SK-N-SH (cell line): ENCODE measurements around the gene PTPMT1. TPM values are rescaled to one million over a fixed set of nuclear protein-coding genes. Genes with fewer than 3 reads are reported as not detected.
"Not testable (repeated sequence)": the region's sequence is repeated elsewhere in the genome, so short reads cannot be mapped to it uniquely, and the experiment has no call there.

Source experiments
- CTCF ChIA-PET: fragments of 300-600, 350-600 bp; formaldehyde crosslinking; extraction: SDS; loops from one replicate; lab custom pipeline; 2021; lab: Yijun Ruan, JAX
- POLR2A ChIA-PET: fragments of 350-600 bp; sonication (Branson Sonifier 250); formaldehyde crosslinking; extraction: SDS; loops from one replicate; lab custom pipeline; 2020; ENCODE audit warnings: antibody characterized with exemption, inconsistent platforms; lab: Yijun Ruan, JAX
- DNase-seq: peaks from one replicate; pipeline ENCODE4 v3.0.0; 2012
- H2AFZ ChIP-seq: fragments of 200-600 bp; sonication (generic); 2 replicates; pipeline ENCODE4 v1.8.1; 2016; ENCODE audit warnings: antibody characterized with exemption, mild to moderate bottlenecking, low read depth
- H3F3A ChIP-seq: fragments of 200-600 bp; sonication (generic); replicated peaks from 2 replicates; pipeline ENCODE3; 2016; ENCODE audit warnings: antibody characterized with exemption, mild to moderate bottlenecking; ENCODE audit not compliant: insufficient read depth
- H3K27ac ChIP-seq, 2 experiments: fragments of 200-500 bp in 1 of 2; fragments of 200-600 bp in 1 of 2; sonication (Bioruptor generic) in 1 of 2; sonication (generic), shearing (Covaris generic) in 1 of 2; 2 replicates each; pipeline versions ENCODE4 v1.5.1 to v1.6.1; 2014 to 2016; ENCODE audit warnings: low read depth in 2 of 2, inconsistent platforms in 1 of 2, low read length in 1 of 2, mild to moderate bottlenecking in 1 of 2, mixed read lengths in 1 of 2
- H3K27me3 ChIP-seq: fragments of 200-600 bp; sonication (generic), shearing (Covaris generic); 2 replicates; pipeline ENCODE4 v1.6.1; 2016; ENCODE audit warnings: mixed run types; ENCODE audit not compliant: insufficient read depth
- H3K36me3 ChIP-seq, 2 experiments: fragments of 200-500 bp in 1 of 2; fragments of 200-600 bp in 1 of 2; sonication (Bioruptor generic) in 1 of 2; sonication (generic) in 1 of 2; replicated peaks in 1 of 2; 2 replicates each; pipeline versions ENCODE3 to v1.5.1; 2014 to 2016; ENCODE audit warnings: low read length in 1 of 2, mild to moderate bottlenecking in 1 of 2; ENCODE audit not compliant: insufficient read depth in 2 of 2, control insufficient read depth in 1 of 2
- H3K4me1 ChIP-seq, 2 experiments: fragments of 200-500 bp in 1 of 2; fragments of 200-600 bp in 1 of 2; sonication (Bioruptor generic) in 1 of 2; sonication (generic), shearing (Covaris generic) in 1 of 2; 2 replicates each; pipeline versions ENCODE4 v1.5.1 to v1.6.1; 2014 to 2016; ENCODE audit warnings: low read depth in 1 of 2, low read length in 1 of 2, mixed run types in 1 of 2; ENCODE audit not compliant: insufficient read depth in 2 of 2, control insufficient read depth in 1 of 2
- H3K4me2 ChIP-seq: fragments of 200-600 bp; sonication (generic), shearing (Covaris generic); 2 replicates; pipeline ENCODE4 v1.6.1; 2017; ENCODE audit warnings: mixed run types
- H3K4me3 ChIP-seq, 2 experiments: fragments of 200-500 bp in 1 of 2; fragments of 200-600 bp in 1 of 2; sonication (Bioruptor generic) in 1 of 2; sonication (generic), shearing (Covaris generic) in 1 of 2; 2 replicates each; pipeline versions ENCODE4 v1.5.1 to v1.8.1; 2014 to 2016; ENCODE audit warnings: low read depth in 2 of 2, inconsistent platforms in 1 of 2, low read length in 1 of 2, mild to moderate bottlenecking in 1 of 2, mixed read lengths in 1 of 2, moderate library complexity in 1 of 2
- H3K79me2 ChIP-seq: fragments of 200-600 bp; sonication (generic); 2 replicates; pipeline ENCODE4 v1.8.1; 2017; ENCODE audit warnings: mild to moderate bottlenecking; ENCODE audit not compliant: insufficient read depth
- H3K9ac ChIP-seq: fragments of 200-600 bp; sonication (generic); 2 replicates; pipeline ENCODE4 v1.6.1; 2017; ENCODE audit warnings: mixed run types
- H3K9me2 ChIP-seq: fragments of 200-600 bp; sonication (generic); 2 replicates; pipeline ENCODE4 v1.6.1; 2017; ENCODE audit warnings: mixed run types
- H3K9me3 ChIP-seq: fragments of 200-600 bp; sonication (generic); 2 replicates; pipeline ENCODE4 v1.6.1; 2017; ENCODE audit warnings: mixed run types, mild to moderate bottlenecking, moderate library complexity
- H4K20me1 ChIP-seq: fragments of 200-600 bp; sonication (generic); 2 replicates; pipeline ENCODE4 v1.6.1; 2017; ENCODE audit warnings: mild to moderate bottlenecking, mixed run types; ENCODE audit not compliant: insufficient read depth
- CHD2 ChIP-seq: fragments of 150-350 bp; IDR thresholded peaks from 2 replicates; pipeline ENCODE4 v1.6.1; 2018; ENCODE audit warnings: low read length; ENCODE audit not compliant: partially characterized antibody
- FOXM1 ChIP-seq: IDR thresholded peaks from 2 replicates; pipeline ENCODE4 v1.4.0; 2012; ENCODE audit warnings: low read depth, mild to moderate bottlenecking
- GATA2 ChIP-seq: sonication (generic); formaldehyde crosslinking; IDR thresholded peaks from 2 replicates; pipeline ENCODE4 v1.5.0; 2020; ENCODE audit warnings: mild to moderate bottlenecking, missing genetic modification reagents
- NFIC ChIP-seq: IDR thresholded peaks from 2 replicates; pipeline ENCODE4 v1.4.0; 2012; ENCODE audit warnings: borderline replicate concordance
- NRF1 ChIP-seq: IDR thresholded peaks from 2 replicates; pipeline ENCODE4 v1.6.1; 2012; ENCODE audit warnings: low read depth, mild to moderate bottlenecking, low read length
- SIN3A ChIP-seq: IDR thresholded peaks from 2 replicates; pipeline ENCODE4 v1.6.1; 2012; ENCODE audit warnings: low read depth, mild to moderate bottlenecking, low read length, moderate library complexity, borderline replicate concordance
- SMC3 ChIP-seq: IDR thresholded peaks from 2 replicates; pipeline ENCODE4 v1.6.1; 2012; ENCODE audit warnings: low read depth, low read length, improper control_type of control experiment
- TCF12 ChIP-seq: IDR thresholded peaks from 2 replicates; pipeline ENCODE4 v1.4.0; 2012
- TEAD4 ChIP-seq: IDR thresholded peaks from 2 replicates; pipeline ENCODE4 v1.4.0; 2012; ENCODE audit warnings: mild to moderate bottlenecking, borderline replicate concordance; ENCODE audit not compliant: insufficient read depth
- WGBS: methylation state at CpG from one replicate; pipeline ENCODE4 v1.1.6; 2017; ENCODE audit warnings: low lambda C conversion rate; 5-methylcytosine and 5-hydroxymethylcytosine counted together
- polyA plus RNA-seq, 3 experiments: library from polyadenylated mRNA; depleted of rRNA; stranded (reverse); fragments of >200 nt; gene quantifications; 2 replicates each; pipeline ENCODE4 v1.2.3, GENCODE V29; 2012

The PTPMT1 gene
- polyA plus RNA-seq, 1 of the 3 experiments (the other 2 are of a cell fraction), result 64.4 TPM

DNA sequence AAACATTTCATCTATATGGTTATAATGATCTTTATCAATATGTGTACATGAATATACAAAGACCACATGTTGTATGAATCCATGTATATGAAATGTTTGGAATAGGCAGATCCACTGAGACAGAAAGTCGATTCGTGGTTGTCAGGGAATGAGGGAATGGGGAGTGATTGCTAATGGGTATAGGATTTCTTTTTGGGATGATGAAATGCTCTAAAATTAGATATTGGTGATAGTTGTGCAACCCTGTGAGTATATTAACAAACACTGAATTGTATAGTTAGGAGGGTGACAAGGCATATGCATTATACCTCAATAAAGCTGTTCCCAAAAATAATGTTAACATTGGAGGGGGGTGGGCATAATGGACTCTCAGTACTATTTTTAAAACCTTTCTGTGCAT, 5.0 kb upstream of the PTPMT1 start:
- H4K20me1 ChIP-seq, result no peaks in the 10 kb centered on the region
- no peak overlapping the region for H3K4me3 ChIP-seq
- H3K4me1 ChIP-seq, result peaks cover 0 to 3% of the 10 kb centered on the region in 2 experiments; a peak in 2 of 4 replicates
- H3K36me3 ChIP-seq, result no peaks in the 10 kb centered on the region
- no peaks in the 10 kb centered on the region for H3K9me2 ChIP-seq
- no peak overlapping the region for H3K4me2 ChIP-seq
- ChIA-PET POLR2A (no interaction called here), CTCF (no interaction called here)
- H3K9ac ChIP-seq, result no peak overlapping the region
- 89% methylated on average over 2 of the region's 2 CpGs for WGBS
- H3K9me3 ChIP-seq, result no peaks in the 10 kb centered on the region
- DNase-seq, result no peak
- H3F3A ChIP-seq, result no peaks in the 10 kb centered on the region
- TF ChIP-seq TEAD4, result no peak
- no peak for TF ChIP-seq NFIC
- TF ChIP-seq GATA2 (CRISPR knock-in tag), result no peak
- TF ChIP-seq, all 33 proteins: peak for 0
- Histone ChIP-seq H3K79me2 (peaks cover 9% of the 10 kb centered on the region; the same call in 1 of the 2 replicates), H3K27ac (no peak overlapping the region), H3K27me3 (no peaks in the 10 kb centered on the region), H2AFZ (no peak overlapping the region)

DNA sequence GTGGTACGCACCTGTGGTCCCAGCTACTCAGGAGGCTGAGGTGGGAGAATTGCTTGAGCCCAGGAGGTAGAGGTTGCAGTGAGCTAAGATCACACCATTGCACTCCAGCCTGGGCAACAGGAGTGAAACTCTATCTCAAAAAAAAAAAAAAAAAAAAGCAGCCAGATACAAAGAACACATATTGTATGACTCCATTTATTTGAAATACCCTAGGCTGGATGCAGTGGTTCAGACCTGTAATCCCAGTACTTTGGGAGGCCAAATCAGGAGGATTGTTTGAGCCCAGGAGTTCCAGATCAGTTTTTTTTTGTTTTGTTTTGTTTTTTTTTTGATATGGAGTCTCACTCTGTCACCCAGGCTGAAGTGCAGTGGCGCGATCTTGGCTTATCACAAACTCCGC, 3.0 kb upstream of the PTPMT1 start:
- peaks cover 28% of the 10 kb centered on the region for H3K79me2 ChIP-seq
- H3K4me3 ChIP-seq, POLR2A ChIA-PET, H3K9me2 ChIP-seq, CTCF ChIA-PET, H3K9ac ChIP-seq, H3K36me3 ChIP-seq, H3K27me3 ChIP-seq, H3K9me3 ChIP-seq, H3K4me2 ChIP-seq, H2AFZ ChIP-seq, H3K27ac ChIP-seq, H3K4me1 ChIP-seq, DNase-seq, H3F3A ChIP-seq, H4K20me1 ChIP-seq: not testable (repeated sequence)
- WGBS, result 97% methylated on average over 4 of the region's 4 CpGs

DNA sequence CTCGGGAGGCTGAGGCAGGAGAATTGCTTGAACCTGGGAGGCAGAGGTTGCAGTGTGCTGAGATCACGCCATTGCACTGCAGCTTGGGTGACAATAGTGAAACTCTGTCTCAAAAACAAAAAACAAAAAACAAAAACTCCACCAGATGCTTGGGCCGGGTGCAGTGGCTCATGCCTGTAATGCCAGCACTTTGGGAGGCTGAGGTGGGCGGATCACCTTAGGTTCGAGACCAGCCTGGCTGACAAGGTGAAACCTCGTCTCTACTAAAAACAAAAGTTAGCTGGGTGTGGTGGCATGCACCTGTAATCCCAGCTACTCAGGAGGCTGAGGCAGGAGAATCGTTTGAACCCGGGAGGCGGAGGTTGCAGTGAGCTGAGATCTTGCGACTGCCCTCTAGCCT, 1.0 kb upstream of the PTPMT1 start:
- not testable (repeated sequence) for H3K9me2 ChIP-seq, H3F3A ChIP-seq, H3K36me3 ChIP-seq, H4K20me1 ChIP-seq, H3K9ac ChIP-seq, H3K27me3 ChIP-seq, H3K27ac ChIP-seq, H3K4me1 ChIP-seq, DNase-seq, H3K9me3 ChIP-seq, H2AFZ ChIP-seq, H3K4me3 ChIP-seq
- 94% methylated on average over 10 of the region's 10 CpGs for WGBS
- Histone ChIP-seq H3K79me2 (peaks cover 48% of the 10 kb centered on the region), H3K4me2 (peak overlapping the region; percentile 97)
- POLR2A ChIA-PET, result interaction anchor here (0.6 to 3.7 kb wide), 4 partner anchors 11 to 154 kb away, joined by 3 to 18 read pairs (median 6); partner anchors contain the start of genes CELF1, KBTBD4 and NDUFS3
- CTCF ChIA-PET, result interaction anchor here (0.5 to 4.0 kb wide), 4 partner anchors 10 to 109 kb away, joined by 3 to 21 read pairs (median 4); partner anchors contain the start of gene CELF1

- Histone ChIP-seq H4K20me1 (no peaks in the 10 kb centered on the region), H3F3A (no peaks in the 10 kb centered on the region), H3K27ac (peak overlapping the region; percentile 38 to 40; a peak in 2 of 4 replicates), H3K4me3 (peak overlapping the region; percentile 68 to 97), H3K9me2 (no peaks in the 10 kb centered on the region), H3K9ac (peak overlapping the region; percentile 96), H3K9me3 (no peaks in the 10 kb centered on the region), H3K4me2 (peak overlapping the region; percentile 97), H2AFZ (peak overlapping the region; percentile 98), H3K79me2 (peaks cover 53% of the 10 kb centered on the region), H3K36me3 (peaks cover 0 to 4% of the 10 kb centered on the region in 2 experiments), H3K27me3 (no peaks in the 10 kb centered on the region)
- WGBS, result 32% methylated on average over 6 of the region's 11 CpGs
- peak; percentile 43 for DNase-seq
- TF ChIP-seq SIN3A (no peak), SMC3 (no peak), NRF1 (no peak), CHD2 (no peak), FOXM1 (no peak), TCF12 (no peak)
- TF ChIP-seq, all 33 proteins: peak for 0
- CTCF ChIA-PET, result interaction anchor here (0.6 to 4.0 kb wide), 4 partner anchors 11 to 516 kb away, joined by 3 to 21 read pairs (median 4); partner anchors contain the start of gene CELF1
- H3K4me1 ChIP-seq, result peaks cover 0 to 3% of the 10 kb centered on the region in 2 experiments; a peak in 3 of 4 replicates
- POLR2A ChIA-PET, result interaction anchor here (0.9 to 3.7 kb wide), 6 partner anchors 12 to 155 kb away, joined by 3 to 18 read pairs (median 4); partner anchors contain the start of genes CELF1, KBTBD4 and NDUFS3
These were observed 463 bp upstream of the PTPMT1 start for GRCh38 chr11:47564933-47565339.
